H1 (cell line): ENCODE data around the gene DDAH2. TPM values are rescaled to one million over a fixed set of nuclear protein-coding genes. Genes with fewer than 3 reads are reported as not detected.

Experiments
- CTCF ChIA-PET: fragments of 300-600 bp; sonication (Branson Sonifier 250); formaldehyde crosslinking; loops from one replicate; lab custom pipeline; 2021; ENCODE audit not compliant: partially characterized antibody; lab: Charles Lee
- POLR2A ChIA-PET: fragments of 300-600 bp; sonication (Branson Sonifier 250); formaldehyde crosslinking; loops from one replicate; lab custom pipeline; 2021; ENCODE audit warnings: inconsistent platforms; ENCODE audit not compliant: partially characterized antibody; lab: Charles Lee
- DNase-seq, 2 experiments: peaks; one replicate each; pipeline versions ENCODE4 v3.0.0 to v3.0.0-alpha.2; 2010 to 2022; ENCODE audit warnings: low spot score in 2 of 2, low read depth in 1 of 2, mixed read lengths in 1 of 2
- FAIRE-seq: peaks from 2 replicates; lab custom pipeline; 2011; peaks lifted over from hg19 to GRCh38; lab: Jason Lieb, UNC
- H2AFZ ChIP-seq: 2 replicates; pipeline ENCODE4 v1.8.1; 2012; ENCODE audit warnings: low read length, inconsistent platforms
- H2AK5ac ChIP-seq: 2 replicates; pipeline ENCODE4 v1.6.1; 2013; ENCODE audit warnings: low read depth, low read length
- H2BK120ac ChIP-seq: replicated peaks from 2 replicates; pipeline ENCODE3; 2013; ENCODE audit warnings: low read depth, low read length, inconsistent platforms
- H2BK12ac ChIP-seq: 2 replicates; pipeline ENCODE4 v1.6.1; 2013; ENCODE audit warnings: low read depth, low read length
- H2BK15ac ChIP-seq: 2 replicates; pipeline ENCODE4 v1.6.1; 2013; ENCODE audit warnings: low read length
- H2BK20ac ChIP-seq: 2 replicates; pipeline ENCODE4 v1.6.1; 2013; ENCODE audit warnings: low read length
- H2BK5ac ChIP-seq: 2 replicates; pipeline ENCODE4 v1.6.1; 2013; ENCODE audit warnings: low read depth, low read length
- H3K14ac ChIP-seq: 2 replicates; pipeline ENCODE4 v1.6.1; 2013; ENCODE audit warnings: inconsistent platforms; ENCODE audit not compliant: insufficient read length
- H3K18ac ChIP-seq: 2 replicates; pipeline ENCODE4 v1.6.1; 2013; ENCODE audit warnings: low read length; ENCODE audit errors: extremely low read depth
- H3K23ac ChIP-seq: 2 replicates; pipeline ENCODE4 v1.6.1; 2013; ENCODE audit warnings: inconsistent platforms; ENCODE audit not compliant: insufficient read length
- H3K23me2 ChIP-seq: 2 replicates; pipeline ENCODE4 v1.6.1; 2013; ENCODE audit warnings: low read depth, low read length
- H3K27ac ChIP-seq: 2 replicates; pipeline ENCODE4 v1.6.1; 2011; ENCODE audit warnings: low read depth, low read length, inconsistent platforms
- H3K27me3 ChIP-seq, 4 experiments: replicated peaks in 1 of 4; 1 replicate in 1 of 4; 2 replicates in 3 of 4; pipeline versions ENCODE4 v1.6.1 to v1.8.1; 2011 to 2013; ENCODE audit warnings: low read length in 3 of 4, mild to moderate bottlenecking in 3 of 4, inconsistent platforms in 2 of 4, mixed read lengths in 2 of 4, moderate library complexity in 1 of 4; ENCODE audit not compliant: control insufficient read depth in 3 of 4, insufficient read depth in 3 of 4; ENCODE audit errors: extremely low read depth in 1 of 4
- H3K36me3 ChIP-seq, 4 experiments: 2 replicates each; pipeline versions ENCODE4 v1.6.1 to v1.8.1; 2011 to 2013; ENCODE audit warnings: mild to moderate bottlenecking in 4 of 4, low read length in 3 of 4, moderate library complexity in 2 of 4, control low read depth in 1 of 4, inconsistent platforms in 1 of 4; ENCODE audit not compliant: insufficient read depth in 4 of 4, control insufficient read depth in 2 of 4
- H3K4ac ChIP-seq: replicated peaks from 2 replicates; pipeline ENCODE3; 2013; ENCODE audit warnings: low read length, low read depth, mixed read lengths, inconsistent platforms; ENCODE audit not compliant: insufficient read length
- H3K4me1 ChIP-seq, 4 experiments: replicated peaks in 1 of 4; 1 replicate in 1 of 4; 2 replicates in 3 of 4; pipeline versions ENCODE4 v1.6.1 to v1.8.1; 2011 to 2013; ENCODE audit warnings: low read length in 3 of 4, inconsistent platforms in 2 of 4, mixed read lengths in 1 of 4; ENCODE audit not compliant: insufficient read depth in 4 of 4, control insufficient read depth in 3 of 4
- H3K4me2 ChIP-seq, 2 experiments: 2 replicates each; pipeline versions ENCODE4 v1.6.1 to v1.8.1; 2011 to 2013; ENCODE audit warnings: low read depth in 2 of 2, low read length in 2 of 2, control low read depth in 1 of 2, inconsistent platforms in 1 of 2, mild to moderate bottlenecking in 1 of 2; ENCODE audit not compliant: insufficient read depth in 1 of 2
- H3K4me3 ChIP-seq, 4 experiments: fragments of 200-600, 300-600 bp in 1 of 4; sonication (generic), shearing (Covaris generic), sonication (Bioruptor Twin) in 1 of 4; 2 replicates each; pipeline versions ENCODE4 v1.5.1 to v1.8.1; 2011 to 2016; ENCODE audit warnings: low read length in 4 of 4, low read depth in 3 of 4, control low read depth in 2 of 4, inconsistent platforms in 2 of 4, mild to moderate bottlenecking in 2 of 4, mixed read lengths in 1 of 4, moderate library complexity in 1 of 4; ENCODE audit not compliant: insufficient read depth in 2 of 4; ENCODE audit errors: extremely low read depth in 1 of 4
- H3K56ac ChIP-seq: replicated peaks from 2 replicates; pipeline ENCODE3; 2013; ENCODE audit warnings: low read depth, mild to moderate bottlenecking, mixed read lengths, low read length, inconsistent platforms; ENCODE audit not compliant: insufficient read length
- H3K79me1 ChIP-seq: 2 replicates; pipeline ENCODE4 v1.6.1; 2013; ENCODE audit warnings: low read depth, low read length, control low read depth
- H3K79me2 ChIP-seq, 2 experiments: 2 replicates each; pipeline versions ENCODE4 v1.6.1 to v1.8.1; 2012 to 2013; ENCODE audit warnings: low read length in 2 of 2, mild to moderate bottlenecking in 2 of 2, inconsistent platforms in 1 of 2; ENCODE audit not compliant: insufficient read depth in 2 of 2, control insufficient read depth in 1 of 2
- H3K9ac ChIP-seq, 4 experiments: replicated peaks in 1 of 4; 1 replicate in 1 of 4; 2 replicates in 3 of 4; pipeline versions ENCODE4 v1.6.1 to v1.8.1; 2011 to 2013; ENCODE audit warnings: low read depth in 3 of 4, low read length in 3 of 4, control low read depth in 2 of 4, mild to moderate bottlenecking in 2 of 4, moderate library complexity in 2 of 4, inconsistent platforms in 1 of 4; ENCODE audit errors: extremely low read depth in 1 of 4
- H3K9me3 ChIP-seq, 2 experiments: 2 replicates each; pipeline versions ENCODE4 v1.6.1 to v1.8.1; 2012 to 2013; ENCODE audit warnings: mild to moderate bottlenecking in 2 of 2, moderate library complexity in 2 of 2, control low read depth in 1 of 2, inconsistent platforms in 1 of 2, low read depth in 1 of 2, low read length in 1 of 2, mixed read lengths in 1 of 2; ENCODE audit not compliant: insufficient read depth in 2 of 2
- H4K20me1 ChIP-seq, 2 experiments: replicated peaks in 1 of 2; 2 replicates each; pipeline versions ENCODE3 to v1.8.1; 2011 to 2013; ENCODE audit warnings: inconsistent platforms in 2 of 2, low read length in 2 of 2, mild to moderate bottlenecking in 1 of 2; ENCODE audit not compliant: insufficient read depth in 2 of 2, control insufficient read depth in 1 of 2
- H4K5ac ChIP-seq: 2 replicates; pipeline ENCODE4 v1.6.1; 2013; ENCODE audit warnings: low read length, low read depth, mixed read lengths, inconsistent platforms; ENCODE audit not compliant: insufficient read length
- H4K8ac ChIP-seq: 2 replicates; pipeline ENCODE4 v1.8.0; 2013; ENCODE audit warnings: mild to moderate bottlenecking, moderate library complexity, low read length, inconsistent platforms; ENCODE audit not compliant: insufficient read depth; ENCODE audit errors: extremely low read depth
- H4K91ac ChIP-seq: replicated peaks from 2 replicates; pipeline ENCODE3; 2013; ENCODE audit warnings: low read length, mixed read lengths, inconsistent platforms; ENCODE audit not compliant: insufficient read length
- ATF3 ChIP-seq: IDR thresholded peaks from 2 replicates; pipeline ENCODE4 v1.6.1; 2011; ENCODE audit warnings: low read depth, mild to moderate bottlenecking, low read length; ENCODE audit not compliant: insufficient read depth
- EP300 ChIP-seq, 2 experiments: IDR thresholded peaks; 1 replicate in 1 of 2; 2 replicates in 1 of 2; pipeline ENCODE4 v1.6.1; 2011 to 2012; ENCODE audit warnings: low read depth in 2 of 2, low read length in 2 of 2, mild to moderate bottlenecking in 2 of 2, borderline replicate concordance in 1 of 2, inconsistent platforms in 1 of 2, moderate library complexity in 1 of 2
- GTF2F1 ChIP-seq: IDR thresholded peaks from 2 replicates; pipeline ENCODE4 v1.6.1; 2012; ENCODE audit warnings: low read depth, low read length, improper control_type of control experiment, borderline replicate concordance
- KDM5A ChIP-seq: fragments of 200-600 bp; IDR thresholded peaks from 2 replicates; pipeline ENCODE4 v1.7.1; 2012; ENCODE audit warnings: mild to moderate bottlenecking, low read length, inconsistent platforms, mixed read lengths
- PHF8 ChIP-seq: fragments of 200-600 bp; sonication (generic); conservative IDR thresholded peaks from 2 replicates; pipeline ENCODE4 v1.7.1; 2012; ENCODE audit warnings: low read depth, mild to moderate bottlenecking, inconsistent platforms, low read length, moderate library complexity
- RFX5 ChIP-seq: IDR thresholded peaks from 2 replicates; pipeline ENCODE4 v1.6.1; 2011; ENCODE audit warnings: low read depth, low read length, improper control_type of control experiment, borderline replicate concordance
- SIN3A ChIP-seq, 2 experiments: IDR thresholded peaks in 1 of 2; conservative IDR thresholded peaks in 1 of 2; 2 replicates each; pipeline ENCODE4 v1.6.1; 2011 to 2012; ENCODE audit warnings: low read length in 2 of 2, improper control_type of control experiment in 1 of 2, low read depth in 1 of 2, mild to moderate bottlenecking in 1 of 2
- SRF ChIP-seq: IDR thresholded peaks from 2 replicates; pipeline ENCODE4 v1.6.1; 2011; ENCODE audit warnings: mild to moderate bottlenecking, low read depth, low read length, moderate library complexity
- TAF7 ChIP-seq: optimal IDR thresholded peaks from 2 replicates; pipeline ENCODE3; 2011; ENCODE audit warnings: low read depth, mild to moderate bottlenecking, inconsistent platforms, low read length, moderate library complexity, borderline replicate concordance
- TBP ChIP-seq: IDR thresholded peaks from 2 replicates; pipeline ENCODE4 v1.6.1; 2011; ENCODE audit warnings: low read depth, low read length, improper control_type of control experiment
- USF2 ChIP-seq: IDR thresholded peaks from 2 replicates; pipeline ENCODE4 v1.6.1; 2011; ENCODE audit warnings: low read length, improper control_type of control experiment
- WGBS, 2 experiments: shearing (Covaris generic) in 1 of 2; methylation state at CpG; one replicate each; pipeline versions ENCODE4 v1.1.6 to v1.1.7; 2013 to 2015; ENCODE audit warnings: low lambda C conversion rate in 2 of 2, mixed read lengths in 2 of 2, inconsistent platforms in 1 of 2, low coverage in 1 of 2, missing lambda C conversion rate in 1 of 2; ENCODE audit not compliant: insufficient replicate concordance in 2 of 2, insufficient coverage in 1 of 2, insufficient read length in 1 of 2; ENCODE audit errors: extremely low coverage in 1 of 2, missing lambda C conversion rate in 1 of 2; 5-methylcytosine and 5-hydroxymethylcytosine counted together
- polyA plus RNA-seq, 7 experiments: library from polyadenylated mRNA; depleted of rRNA in 3 of 7; stranded (reverse) in 5 of 7; unstranded in 2 of 7; fragments of >200 nt in 5 of 7; fragments of 200-250 nt in 2 of 7; gene quantifications; 1 replicate in 5 of 7; 2 replicates in 1 of 7; 4 replicates in 1 of 7; pipeline versions ENCODE4 v1.2.1 to v1.2.3, GENCODE V29; 2011 to 2013; ENCODE audit warnings: missing spikeins in 2 of 7, mixed read lengths in 2 of 7
- total RNA-seq: library from RNA; stranded (reverse); fragmentation: NEBNext Ultra II Directional; extraction: Animal tissue kit (Norgen Biotek cat#: 25700); gene quantifications from 2 replicates; pipeline ENCODE4 v1.2.1, GENCODE V29; 2021

The DDAH2 gene
- total and polyA plus RNA-seq, 2 of the 8 experiments (the other 6 are each of a cell fraction or from before 2014, with no cell fraction given): 53.3 to 73.5 TPM

- H3K23me2 ChIP-seq: peaks cover 3% of the 10 kb centered on the region
- H3K36me3 ChIP-seq: peaks cover 0 to 12% (median 0%) of the 10 kb centered on the region in 4 experiments; a peak in 3 of 8 replicates
- H2BK20ac ChIP-seq: no peak overlapping the region
- no peak overlapping the region for H4K5ac ChIP-seq
- no peak overlapping the region for H3K4me3 ChIP-seq
- H4K91ac ChIP-seq: no peak overlapping the region
- H2BK120ac ChIP-seq: no peak overlapping the region
- H3K23ac ChIP-seq: no peak overlapping the region
- no peak overlapping the region for H3K27ac ChIP-seq
- no peak overlapping the region for H3K14ac ChIP-seq
- H3K4me1 ChIP-seq: peaks cover 13 to 19% (median 17%) of the 10 kb centered on the region in 4 experiments
- H2AFZ ChIP-seq: no peak overlapping the region
- no peak overlapping the region for H2BK15ac ChIP-seq
- no peak overlapping the region for H2AK5ac ChIP-seq
- no peaks in the 10 kb centered on the region for H3K27me3 ChIP-seq
- no peak overlapping the region for H3K4ac ChIP-seq
- WGBS, 2 experiments: 92% methylated on average over 2 of the region's 2 CpGs; no CpG with 5 or more reads in 1 of the 2 experiments
- H3K4me2 ChIP-seq: no peak overlapping the region
- FAIRE-seq: no peak
- DNase-seq: no peak
- H3K18ac ChIP-seq: no peak overlapping the region
- H2BK5ac ChIP-seq: no peak overlapping the region
- no peak overlapping the region for H3K9ac ChIP-seq
- ChIA-PET CTCF (interaction anchor here (0.6 to 5.9 kb wide), 7 partner anchors 13 to 161 kb away, joined by 3 to 52 read pairs (median 4); partner anchors contain the start of genes DDAH2, EHMT2 and SAPCD1), POLR2A (interaction anchor here (0.6 to 8.7 kb wide), 14 partner anchors 9 to 200 kb away, joined by 3 to 73 read pairs (median 10); partner anchors contain the start of genes APOM, BAG6, DDAH2 and DDX39B)
- H4K8ac ChIP-seq: no peak overlapping the region
- no peak overlapping the region for H3K56ac ChIP-seq
- H2BK12ac ChIP-seq: no peak overlapping the region
- H3K79me2 ChIP-seq: no peaks in the 10 kb centered on the region
- H4K20me1 ChIP-seq: no peaks in the 10 kb centered on the region
- H3K79me1 ChIP-seq: no peaks in the 10 kb centered on the region
- no peaks in the 10 kb centered on the region; a peak in 1 of 4 replicates for H3K9me3 ChIP-seq
- no peak for TF ChIP-seq RFX5
- no peak for TF ChIP-seq TBP
- no peak for TF ChIP-seq USF2
- no peak for TF ChIP-seq SRF
- TF ChIP-seq EP300 (IDR thresholded peaks at IDR 0.05; ENCODE audit: borderline replicate concordance in 1 of 2, low read depth in 2 of 2, low read length in 2 of 2): no peak
- no peak for TF ChIP-seq ATF3
- no peak for TF ChIP-seq GTF2F1
- TF ChIP-seq KDM5A: no peak
- TF ChIP-seq TAF7: no peak
- TF ChIP-seq PHF8: no peak
- TF ChIP-seq SIN3A (conservative IDR thresholded peaks at IDR 0.05 in 1 of 2, IDR thresholded peaks at IDR 0.05 in 1 of 2; ENCODE audit: low read depth in 1 of 2, low read length in 2 of 2): no peak
These were observed 12.7 kb upstream of the DDAH2 start for GRCh38 chr6:31741815-31742214.
